ENCODE measurements around the gene ZBTB11.
"Not testable (repeated sequence)": the region's sequence is repeated elsewhere in the genome, so short reads cannot be mapped to it uniquely, and the experiment has no call there.

Gene ZBTB11

DNA sequence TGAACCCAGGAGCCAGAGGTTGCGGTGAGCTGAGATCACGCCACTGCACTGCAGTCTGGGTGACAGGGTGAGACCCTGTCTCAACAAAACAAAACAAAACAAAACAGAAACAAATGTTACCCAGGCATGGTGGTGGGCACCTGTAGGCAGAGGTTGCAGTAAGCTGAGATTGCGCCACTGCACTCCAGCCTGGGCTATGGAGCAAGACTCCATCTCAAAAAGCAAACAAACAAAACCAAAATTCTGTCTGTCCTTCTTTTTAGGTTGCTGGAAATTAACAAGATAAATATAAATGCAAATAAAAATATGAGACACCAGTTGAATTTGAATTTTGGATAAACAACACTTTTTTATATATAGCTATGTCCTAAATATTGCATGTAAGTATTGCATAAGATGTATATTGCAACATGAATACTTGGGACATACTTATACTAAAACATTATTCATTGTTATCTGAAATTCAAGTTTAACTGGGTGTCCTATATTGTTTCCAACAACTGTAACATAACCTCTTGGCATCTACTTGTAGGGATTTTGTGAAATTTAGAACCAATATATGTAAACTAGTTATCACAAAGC lies 42.8 kb upstream of the ZBTB11 start:
- H3K36me3 ChIP-seq (ENCODE audit: control insufficient read depth in 2 of 2, insufficient read depth in 1 of 2, low read length in 2 of 2), result no peaks in the 10 kb centered on the region
- H3K4me1 ChIP-seq (ENCODE audit: control insufficient read depth, insufficient read depth, low read length), result no peaks in the 10 kb centered on the region
- no peak overlapping the region for H3K27ac ChIP-seq (ENCODE audit: extremely low read depth, low read depth, low read length)
- TF ChIP-seq ZNF776 (tag by site-specific recombination; IDR thresholded peaks at IDR 0.05; ENCODE audit: borderline replicate concordance) (no peak), SCRT2 (tag by site-specific recombination; IDR thresholded peaks at IDR 0.05) (peak; percentile 23; the same call in 1 of the 2 replicates)
- H3K4me3 ChIP-seq (ENCODE audit: low read depth, low read length), result no peak overlapping the region
- POLR2A ChIA-PET, result no interaction called here
- CTCF ChIA-PET, result interaction anchor here (1.3 kb wide), 1 partner anchor 12 kb away, joined by 7 read pairs; no protein-coding TSS in a partner anchor
- no peaks in the 10 kb centered on the region for H3K9me3 ChIP-seq (ENCODE audit: control insufficient read depth, insufficient read depth, low read depth, low read length)

DNA sequence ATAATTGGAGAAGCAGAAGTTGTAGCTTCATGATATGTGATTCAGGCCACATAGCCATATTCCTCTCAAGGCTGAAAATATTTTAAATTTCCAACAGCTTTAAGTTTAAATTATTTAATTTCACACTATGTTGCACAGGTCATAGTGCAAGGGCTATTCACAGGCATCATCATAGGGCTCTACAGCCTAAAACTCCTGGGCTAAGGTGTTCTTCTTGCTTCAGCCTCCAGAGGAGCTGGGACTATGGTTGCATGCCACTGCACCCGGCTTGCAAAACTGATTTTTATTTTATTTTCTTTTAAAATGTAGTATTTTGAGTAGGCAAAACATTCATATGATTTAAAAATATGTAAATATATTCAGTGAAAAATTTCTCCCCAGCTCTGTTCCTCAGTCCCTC lies 41.5 kb upstream of the ZBTB11 start:
- ChIA-PET POLR2A (no interaction called here), CTCF (interaction anchor here (0.9 kb wide), 1 partner anchor 23 kb away, joined by 4 read pairs; no protein-coding TSS in a partner anchor)
- H3K9me3 ChIP-seq (ENCODE audit: control insufficient read depth, insufficient read depth, low read depth, low read length), result no peaks in the 10 kb centered on the region
- TF ChIP-seq, protein P1, sequence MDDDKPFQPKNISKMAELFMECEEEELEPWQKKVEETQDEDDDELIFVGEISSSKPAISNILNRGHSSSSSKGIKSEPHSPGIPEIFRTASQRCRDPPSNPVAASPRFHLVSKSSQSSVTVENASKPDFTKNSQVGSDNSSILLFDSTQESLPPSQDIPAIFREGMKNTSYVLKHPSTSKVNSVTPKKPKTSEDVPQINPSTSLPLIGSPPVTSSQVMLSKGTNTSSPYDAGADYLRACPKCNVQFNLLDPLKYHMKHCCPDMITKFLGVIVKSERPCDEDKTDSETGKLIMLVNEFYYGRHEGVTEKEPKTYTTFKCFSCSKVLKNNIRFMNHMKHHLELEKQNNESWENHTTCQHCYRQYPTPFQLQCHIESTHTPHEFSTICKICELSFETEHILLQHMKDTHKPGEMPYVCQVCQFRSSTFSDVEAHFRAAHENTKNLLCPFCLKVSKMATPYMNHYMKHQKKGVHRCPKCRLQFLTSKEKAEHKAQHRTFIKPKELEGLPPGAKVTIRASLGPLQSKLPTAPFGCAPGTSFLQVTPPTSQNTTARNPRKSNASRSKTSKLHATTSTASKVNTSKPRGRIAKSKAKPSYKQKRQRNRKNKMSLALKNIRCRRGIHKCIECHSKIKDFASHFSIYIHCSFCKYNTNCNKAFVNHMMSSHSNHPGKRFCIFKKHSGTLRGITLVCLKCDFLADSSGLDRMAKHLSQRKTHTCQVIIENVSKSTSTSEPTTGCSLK (tag by site-specific recombination; IDR thresholded peaks at IDR 0.05), result no peak
- TF ChIP-seq ZNF654 (tag by site-specific recombination; IDR thresholded peaks at IDR 0.05; ENCODE audit: low read depth), result no peak
- no peak for TF ChIP-seq ZNF132 (tag by site-specific recombination; IDR thresholded peaks at IDR 0.05; ENCODE audit: borderline replicate concordance)
- TF ChIP-seq SCRT1 (tag by site-specific recombination; IDR thresholded peaks at IDR 0.05; ENCODE audit: borderline replicate concordance), result no peak
- TF ChIP-seq SP2 (tag by site-specific recombination; IDR thresholded peaks at IDR 0.05), result no peak
- no peak for TF ChIP-seq BCL11A (tag by site-specific recombination; IDR thresholded peaks at IDR 0.05; ENCODE audit: low read depth)
- H3K4me1 ChIP-seq (ENCODE audit: control insufficient read depth, insufficient read depth, low read length), result no peaks in the 10 kb centered on the region
- no peak overlapping the region for H3K4me3 ChIP-seq (ENCODE audit: low read depth, low read length)
- no peak overlapping the region for H3K27ac ChIP-seq (ENCODE audit: extremely low read depth, low read depth, low read length)
- H3K36me3 ChIP-seq (ENCODE audit: control insufficient read depth in 2 of 2, insufficient read depth in 1 of 2, low read length in 2 of 2), result no peaks in the 10 kb centered on the region

DNA sequence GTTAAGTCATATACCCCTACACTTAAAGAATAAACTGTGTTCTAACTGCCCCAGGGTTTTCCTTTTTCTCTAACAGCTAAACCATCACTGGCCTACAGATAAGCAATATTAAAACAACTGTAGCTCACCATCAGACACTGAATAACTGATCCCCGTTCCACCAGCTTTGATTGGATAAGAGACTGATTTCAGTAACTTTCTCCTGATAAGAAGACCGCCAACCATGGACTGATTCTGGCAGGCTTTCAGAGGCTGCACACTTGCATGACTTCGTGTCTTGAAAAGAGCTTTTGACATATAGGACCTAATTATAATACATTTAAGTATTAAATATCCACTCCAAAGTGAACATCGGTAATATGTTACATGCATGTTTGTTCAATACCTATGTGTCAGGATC lies 32.2 kb upstream of the ZBTB11 start:
- ChIA-PET POLR2A (no interaction called here), CTCF (interaction anchor here (1.4 kb wide), 1 partner anchor 31 kb away, joined by 4 read pairs; no protein-coding TSS in a partner anchor)
- H3K27ac ChIP-seq (ENCODE audit: extremely low read depth, low read depth, low read length), result no peak overlapping the region

DNA sequence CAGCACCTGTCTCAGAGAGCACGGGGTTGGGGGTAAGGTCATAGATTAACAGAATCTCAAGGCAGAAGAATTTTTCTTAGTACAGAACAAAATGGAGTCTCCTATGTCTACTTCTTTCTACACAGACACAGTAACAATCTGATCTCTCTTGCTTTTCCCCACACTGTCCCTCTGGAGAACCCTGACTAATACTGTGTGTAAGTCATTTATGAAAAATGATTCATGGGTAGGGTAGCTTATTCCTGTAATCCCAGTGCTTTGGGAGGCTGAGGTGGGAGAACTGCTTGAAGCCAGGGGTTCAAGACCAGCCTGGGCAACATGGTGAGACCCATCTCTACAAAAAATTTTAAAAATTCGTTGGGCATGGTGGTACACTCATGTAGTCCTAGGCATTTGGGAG lies 27.7 kb upstream of the ZBTB11 start:
- H3K27ac ChIP-seq (ENCODE audit: extremely low read depth, low read depth, low read length); H3K36me3 ChIP-seq (ENCODE audit: control insufficient read depth in 2 of 2, insufficient read depth in 1 of 2, low read length in 2 of 2); H3K9me3 ChIP-seq (ENCODE audit: control insufficient read depth, insufficient read depth, low read depth, low read length); CTCF ChIA-PET; H3K4me3 ChIP-seq (ENCODE audit: low read depth, low read length); POLR2A ChIA-PET; H3K4me1 ChIP-seq (ENCODE audit: control insufficient read depth, insufficient read depth, low read length): not testable (repeated sequence)

More for the DNA sequence above, 32.2 kb upstream of the ZBTB11 start:
- Histone ChIP-seq H3K4me1 (ENCODE audit: control insufficient read depth, insufficient read depth, low read length) (no peaks in the 10 kb centered on the region), H3K4me3 (ENCODE audit: low read depth, low read length) (no peak overlapping the region), H3K9me3 (ENCODE audit: control insufficient read depth, insufficient read depth, low read depth, low read length) (no peaks in the 10 kb centered on the region), H3K36me3 (ENCODE audit: control insufficient read depth in 2 of 2, insufficient read depth in 1 of 2, low read length in 2 of 2) (no peaks in the 10 kb centered on the region)
- TF ChIP-seq ZFP37 (tag by site-specific recombination; IDR thresholded peaks at IDR 0.05) (no peak), ZFHX2 (tag by site-specific recombination; conservative IDR thresholded peaks at IDR 0.05) (no peak), ZNF624 (tag by site-specific recombination; IDR thresholded peaks at IDR 0.05) (no peak), ZNF837 (tag by site-specific recombination; IDR thresholded peaks at IDR 0.05) (no peak), HOXD13 (CRISPR knock-in tag; IDR thresholded peaks at IDR 0.05; ENCODE audit: borderline replicate concordance) (no peak), KLF16 (tag by site-specific recombination; IDR thresholded peaks at IDR 0.05) (no peak), ZIC2 (tag by site-specific recombination; IDR thresholded peaks at IDR 0.05) (no peak), ZNF701 (tag by site-specific recombination; IDR thresholded peaks at IDR 0.05) (no peak), ZSCAN23 (tag by site-specific recombination; IDR thresholded peaks at IDR 0.05) (no peak), ZNF792 (tag by site-specific recombination; IDR thresholded peaks at IDR 0.05) (no peak), ZEB2 (tag by site-specific recombination; IDR thresholded peaks at IDR 0.05) (no peak), ZNF544 (tag by site-specific recombination; IDR thresholded peaks at IDR 0.05) (no peak)
- TF ChIP-seq, protein P2, sequence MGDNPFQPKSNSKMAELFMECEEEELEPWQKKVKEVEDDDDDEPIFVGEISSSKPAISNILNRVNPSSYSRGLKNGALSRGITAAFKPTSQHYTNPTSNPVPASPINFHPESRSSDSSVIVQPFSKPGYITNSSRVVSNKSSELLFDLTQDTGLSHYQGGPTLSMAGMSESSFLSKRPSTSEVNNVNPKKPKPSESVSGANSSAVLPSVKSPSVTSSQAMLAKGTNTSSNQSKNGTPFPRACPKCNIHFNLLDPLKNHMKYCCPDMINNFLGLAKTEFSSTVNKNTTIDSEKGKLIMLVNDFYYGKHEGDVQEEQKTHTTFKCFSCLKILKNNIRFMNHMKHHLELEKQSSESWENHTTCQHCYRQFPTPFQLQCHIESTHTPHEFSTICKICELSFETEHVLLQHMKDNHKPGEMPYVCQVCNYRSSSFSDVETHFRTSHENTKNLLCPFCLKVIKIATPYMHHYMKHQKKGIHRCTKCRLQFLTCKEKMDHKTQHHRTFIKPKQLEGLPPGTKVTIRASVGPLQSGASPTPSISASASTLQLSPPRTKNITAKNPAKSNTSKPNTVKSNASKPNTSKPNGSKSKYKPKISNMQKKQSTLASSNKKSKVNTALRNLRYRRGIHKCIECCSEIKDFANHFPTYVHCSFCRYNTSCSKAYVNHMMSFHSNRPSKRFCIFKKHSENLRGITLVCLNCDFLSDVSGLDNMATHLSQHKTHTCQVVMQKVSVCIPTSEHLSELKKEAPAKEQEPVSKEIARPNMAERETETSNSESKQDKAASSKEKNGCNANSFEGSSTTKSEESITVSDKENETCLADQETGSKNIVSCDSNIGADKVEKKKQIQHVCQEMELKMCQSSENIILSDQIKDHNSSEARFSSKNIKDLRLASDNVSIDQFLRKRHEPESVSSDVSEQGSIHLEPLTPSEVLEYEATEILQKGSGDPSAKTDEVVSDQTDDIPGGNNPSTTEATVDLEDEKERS (tag by site-specific recombination; IDR thresholded peaks at IDR 0.05), result no peak
- TF ChIP-seq, protein P3, sequence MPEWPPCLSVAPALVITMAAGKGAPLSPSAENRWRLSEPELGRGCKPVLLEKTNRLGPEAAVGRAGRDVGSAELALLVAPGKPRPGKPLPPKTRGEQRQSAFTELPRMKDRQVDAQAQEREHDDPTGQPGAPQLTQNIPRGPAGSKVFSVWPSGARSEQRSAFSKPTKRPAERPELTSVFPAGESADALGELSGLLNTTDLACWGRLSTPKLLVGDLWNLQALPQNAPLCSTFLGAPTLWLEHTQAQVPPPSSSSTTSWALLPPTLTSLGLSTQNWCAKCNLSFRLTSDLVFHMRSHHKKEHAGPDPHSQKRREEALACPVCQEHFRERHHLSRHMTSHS (tag by site-specific recombination; IDR thresholded peaks at IDR 0.05), result no peak

Measured in HEK293 (cell line).